A549 (cell line): ENCODE measurements around the gene ASGR1. TPM values are rescaled to one million over a fixed set of nuclear protein-coding genes. Genes with fewer than 3 reads are reported as not detected.

ENCODE experiments used
- ATAC-seq, 2 experiments: fragments of 200-7000 bp in 1 of 2; fragments of >200 bp in 1 of 2; cut with Nextera tagmentation in 1 of 2; cut with Tn5 transposase in 1 of 2; 3 replicates each; pipeline versions ENCODE4 v1.8.0 to v1.9.1; 2018 to 2020; ENCODE audit warnings: mild to moderate bottlenecking in 1 of 2, moderate library complexity in 1 of 2
- CTCF ChIA-PET: fragments of 300-600 bp; sonication (Branson Sonifier 250); formaldehyde crosslinking; extraction: SDS; loops from one replicate; lab custom pipeline; 2021; ENCODE audit warnings: antibody characterized with exemption, inconsistent platforms; lab: Yijun Ruan, JAX
- POLR2A ChIA-PET: fragments of 350-600 bp; formaldehyde crosslinking; extraction: SDS; loops from one replicate; lab custom pipeline; 2021; ENCODE audit warnings: antibody characterized with exemption, inconsistent platforms; lab: Yijun Ruan, JAX
- DNase-seq, 2 experiments: peaks; one replicate each; pipeline versions ENCODE4 v3.0.0 to v3.0.0-alpha.2; 2011 to 2016; ENCODE audit warnings: low read depth in 1 of 2, low spot score in 1 of 2
- FAIRE-seq: peaks from 2 replicates; lab custom pipeline; 2011; peaks lifted over from hg19 to GRCh38; lab: Jason Lieb, UNC
- H3K27ac ChIP-seq, 2 experiments: fragments of >200 bp; sonication (Bioruptor Twin); formaldehyde crosslinking; 3 replicates each; pipeline ENCODE4 v1.5.1; 2016 to 2017
- H3K4me1 ChIP-seq: fragments of >200 bp; sonication (Bioruptor Twin); formaldehyde crosslinking; 3 replicates; pipeline ENCODE4 v1.6.1; 2016
- H3K4me2 ChIP-seq: fragments of >200 bp; sonication (Bioruptor Twin); formaldehyde crosslinking; 3 replicates; pipeline ENCODE4 v1.6.1; 2016
- H3K4me3 ChIP-seq: fragments of >200 bp; sonication (Bioruptor Twin); formaldehyde crosslinking; 3 replicates; pipeline ENCODE4 v1.5.1; 2016
- H3K9me3 ChIP-seq: fragments of >200 bp; sonication (Bioruptor Twin); formaldehyde crosslinking; 3 replicates; pipeline ENCODE4 v1.6.1; 2016
- BHLHE40 ChIP-seq: IDR thresholded peaks from 2 replicates; pipeline ENCODE4 v1.6.1; 2012; ENCODE audit warnings: low read depth, low read length, inconsistent platforms
- CBX8 ChIP-seq: fragments of 200-600 bp; sonication (generic); IDR thresholded peaks from 2 replicates; pipeline ENCODE4 v1.6.1; 2016
- CHD2 ChIP-seq: fragments of 150-350 bp; IDR thresholded peaks from 2 replicates; pipeline ENCODE4 v1.6.1; 2014; ENCODE audit warnings: low read length; ENCODE audit not compliant: partially characterized antibody
- EHF ChIP-seq: fragments of 250-450 bp; sonication (Bioruptor Pico); IDR thresholded peaks from 2 replicates; pipeline ENCODE4 v1.5.0; 2020; ENCODE audit warnings: mild to moderate bottlenecking
- ESRRA ChIP-seq: fragments of 150-350 bp; IDR thresholded peaks from 2 replicates; pipeline ENCODE4 v1.6.1; 2014; ENCODE audit warnings: mild to moderate bottlenecking, low read length, borderline replicate concordance
- FOXS1 ChIP-seq: fragments of 250-450 bp; sonication (Bioruptor Pico); IDR thresholded peaks from 2 replicates; pipeline ENCODE4 v1.5.0; 2020; ENCODE audit warnings: mild to moderate bottlenecking, moderate library complexity
- JUN ChIP-seq, 2 experiments: fragments of >200 bp; sonication (Bioruptor Twin); formaldehyde crosslinking; IDR thresholded peaks; 2 replicates in 1 of 2; 3 replicates in 1 of 2; pipeline ENCODE4 v1.6.1; 2016 to 2017
- JUNB ChIP-seq: fragments of >200 bp; sonication (Bioruptor Twin); formaldehyde crosslinking; IDR thresholded peaks from 2 replicates; pipeline ENCODE4 v1.6.1; 2016
- MAZ ChIP-seq: fragments of 150-350 bp; IDR thresholded peaks from 2 replicates; pipeline ENCODE4 v1.6.1; 2014; ENCODE audit warnings: antibody characterized with exemption, low read depth, low read length, borderline replicate concordance
- NFE2L2 ChIP-seq: fragments of 150-350 bp; conservative IDR thresholded peaks from 2 replicates; pipeline ENCODE4 v1.6.1; 2014; ENCODE audit warnings: low read length
- PHF8 ChIP-seq: fragments of 200-600 bp; sonication (generic); IDR thresholded peaks from 2 replicates; pipeline ENCODE4 v1.6.1; 2016; ENCODE audit warnings: low read depth, mild to moderate bottlenecking, antibody characterized with exemption, moderate library complexity, borderline replicate concordance
- POLR2A ChIP-seq: IDR thresholded peaks from 2 replicates; pipeline ENCODE4 v1.6.1; 2012; ENCODE audit warnings: mild to moderate bottlenecking, low read length
- RARB ChIP-seq: fragments of 250-450 bp; sonication (Bioruptor Pico); IDR thresholded peaks from 2 replicates; pipeline ENCODE4 v1.8.0; 2021; ENCODE audit warnings: mild to moderate bottlenecking, moderate library complexity
- RCOR1 ChIP-seq: fragments of 150-350 bp; IDR thresholded peaks from 2 replicates; pipeline ENCODE4 v1.6.1; 2014; ENCODE audit warnings: antibody characterized with exemption, low read length, low read depth
- RFX5 ChIP-seq: fragments of 450-650 bp; IDR thresholded peaks from 2 replicates; pipeline ENCODE4 v1.7.1; 2014; ENCODE audit warnings: antibody characterized with exemption, mild to moderate bottlenecking, moderate library complexity
- RNF2 ChIP-seq: fragments of 200-600 bp; sonication (generic); IDR thresholded peaks from 2 replicates; pipeline ENCODE4 v1.6.1; 2016; ENCODE audit warnings: low read depth, mild to moderate bottlenecking, antibody characterized with exemption, moderate library complexity, borderline replicate concordance
- SREBF2 ChIP-seq: fragments of 450-650 bp; IDR thresholded peaks from 2 replicates; pipeline ENCODE4 v1.6.1; 2014; ENCODE audit warnings: mild to moderate bottlenecking, moderate library complexity
- WGBS: methylation state at CpG from one replicate; pipeline ENCODE4 v1.1.6; 2017; ENCODE audit errors: missing lambda C conversion rate; 5-methylcytosine and 5-hydroxymethylcytosine counted together
- polyA plus RNA-seq, 4 experiments: library from polyadenylated mRNA; depleted of rRNA in 3 of 4; stranded (reverse); fragments of >200 nt; fragmentation: RNase III in 1 of 4; extraction: RNeasy Plus Mini Kit Qiagen cat#74134 plus additional on column Dnase treatment in 1 of 4; gene quantifications; 2 replicates in 3 of 4; 3 replicates in 1 of 4; pipeline ENCODE4 v1.2.3, GENCODE V29; 2011 to 2017
- TF ChIP-seq, protein P1 (sequence below): fragments of 250-450 bp; sonication (Bioruptor Pico); IDR thresholded peaks from 2 replicates; pipeline ENCODE4 v1.5.0; 2021; ENCODE audit warnings: mild to moderate bottlenecking, moderate library complexity, borderline replicate concordance
- TF ChIP-seq, protein P2 (sequence below): IDR thresholded peaks from 2 replicates; pipeline ENCODE4 v1.6.1; 2012
- TF ChIP-seq, protein P3 (sequence below): fragments of >200 bp; sonication (Bioruptor Twin); formaldehyde crosslinking; IDR thresholded peaks from 3 replicates; pipeline ENCODE4 v1.6.1; 2016
- TF ChIP-seq, protein P4 (sequence below): IDR thresholded peaks from 2 replicates; pipeline ENCODE4 v1.6.1; 2012; ENCODE audit warnings: low read depth, borderline replicate concordance
- TF ChIP-seq, protein P5 (sequence below): fragments of 450-650 bp; IDR thresholded peaks from 2 replicates; pipeline ENCODE4 v1.6.1; 2014; ENCODE audit warnings: antibody characterized with exemption

The ASGR1 gene
- polyA plus RNA-seq, 2 of the 4 experiments (the other 2 are of a cell fraction): 1.6 to 2.6 TPM

DNA sequence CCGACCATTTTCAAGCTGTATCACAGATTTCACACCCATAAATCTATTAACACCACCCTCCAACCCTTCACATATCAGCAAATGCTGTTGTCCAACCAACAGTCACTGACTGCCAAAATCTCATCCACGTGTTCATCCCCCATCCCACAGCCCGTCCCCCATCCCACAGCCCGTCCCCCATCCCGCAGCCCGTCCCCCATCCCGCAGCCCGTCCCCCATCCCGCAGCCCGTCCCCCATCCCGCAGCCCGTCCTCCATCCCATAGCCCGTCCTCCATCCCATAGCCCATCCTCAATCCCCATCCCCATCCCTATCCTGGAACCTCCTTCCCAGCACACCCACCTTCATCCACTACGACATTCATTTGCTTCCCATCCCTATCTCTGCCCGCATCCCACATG lies 26.4 kb upstream of the ASGR1 start:
- Histone ChIP-seq H3K4me2 (peak overlapping the region; percentile 84), H3K4me3 (peak overlapping the region; percentile 52)
- ATAC-seq: no peak
- no peak for FAIRE-seq
- TF ChIP-seq, protein P1, sequence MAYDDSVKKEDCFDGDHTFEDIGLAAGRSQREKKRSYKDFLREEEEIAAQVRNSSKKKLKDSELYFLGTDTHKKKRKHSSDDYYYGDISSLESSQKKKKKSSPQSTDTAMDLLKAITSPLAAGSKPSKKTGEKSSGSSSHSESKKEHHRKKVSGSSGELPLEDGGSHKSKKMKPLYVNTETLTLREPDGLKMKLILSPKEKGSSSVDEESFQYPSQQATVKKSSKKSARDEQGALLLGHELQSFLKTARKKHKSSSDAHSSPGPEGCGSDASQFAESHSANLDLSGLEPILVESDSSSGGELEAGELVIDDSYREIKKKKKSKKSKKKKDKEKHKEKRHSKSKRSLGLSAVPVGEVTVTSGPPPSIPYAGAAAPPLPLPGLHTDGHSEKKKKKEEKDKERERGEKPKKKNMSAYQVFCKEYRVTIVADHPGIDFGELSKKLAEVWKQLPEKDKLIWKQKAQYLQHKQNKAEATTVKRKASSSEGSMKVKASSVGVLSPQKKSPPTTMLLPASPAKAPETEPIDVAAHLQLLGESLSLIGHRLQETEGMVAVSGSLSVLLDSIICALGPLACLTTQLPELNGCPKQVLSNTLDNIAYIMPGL (CRISPR knock-in tag): no peak
- TF ChIP-seq, protein P2, sequence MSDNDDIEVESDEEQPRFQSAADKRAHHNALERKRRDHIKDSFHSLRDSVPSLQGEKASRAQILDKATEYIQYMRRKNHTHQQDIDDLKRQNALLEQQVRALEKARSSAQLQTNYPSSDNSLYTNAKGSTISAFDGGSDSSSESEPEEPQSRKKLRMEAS: no peak
- no peak for TF ChIP-seq FOXS1 (CRISPR knock-in tag)
- TF ChIP-seq, protein P3, sequence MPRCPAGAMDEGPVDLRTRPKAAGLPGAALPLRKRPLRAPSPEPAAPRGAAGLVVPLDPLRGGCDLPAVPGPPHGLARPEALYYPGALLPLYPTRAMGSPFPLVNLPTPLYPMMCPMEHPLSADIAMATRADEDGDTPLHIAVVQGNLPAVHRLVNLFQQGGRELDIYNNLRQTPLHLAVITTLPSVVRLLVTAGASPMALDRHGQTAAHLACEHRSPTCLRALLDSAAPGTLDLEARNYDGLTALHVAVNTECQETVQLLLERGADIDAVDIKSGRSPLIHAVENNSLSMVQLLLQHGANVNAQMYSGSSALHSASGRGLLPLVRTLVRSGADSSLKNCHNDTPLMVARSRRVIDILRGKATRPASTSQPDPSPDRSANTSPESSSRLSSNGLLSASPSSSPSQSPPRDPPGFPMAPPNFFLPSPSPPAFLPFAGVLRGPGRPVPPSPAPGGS: no peak
- TF ChIP-seq NFE2L2: no peak
- no peak for TF ChIP-seq ESRRA
- no peak for TF ChIP-seq PHF8
- TF ChIP-seq, protein P4, sequence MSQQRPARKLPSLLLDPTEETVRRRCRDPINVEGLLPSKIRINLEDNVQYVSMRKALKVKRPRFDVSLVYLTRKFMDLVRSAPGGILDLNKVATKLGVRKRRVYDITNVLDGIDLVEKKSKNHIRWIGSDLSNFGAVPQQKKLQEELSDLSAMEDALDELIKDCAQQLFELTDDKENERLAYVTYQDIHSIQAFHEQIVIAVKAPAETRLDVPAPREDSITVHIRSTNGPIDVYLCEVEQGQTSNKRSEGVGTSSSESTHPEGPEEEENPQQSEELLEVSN: no peak
- TF ChIP-seq RNF2: no peak
- TF ChIP-seq POLR2A: no peak
- TF ChIP-seq EHF (CRISPR knock-in tag): no peak
- TF ChIP-seq RCOR1: no peak
- no peak for TF ChIP-seq RARB (CRISPR knock-in tag)
- no peak for TF ChIP-seq CHD2
- TF ChIP-seq, protein P5, sequence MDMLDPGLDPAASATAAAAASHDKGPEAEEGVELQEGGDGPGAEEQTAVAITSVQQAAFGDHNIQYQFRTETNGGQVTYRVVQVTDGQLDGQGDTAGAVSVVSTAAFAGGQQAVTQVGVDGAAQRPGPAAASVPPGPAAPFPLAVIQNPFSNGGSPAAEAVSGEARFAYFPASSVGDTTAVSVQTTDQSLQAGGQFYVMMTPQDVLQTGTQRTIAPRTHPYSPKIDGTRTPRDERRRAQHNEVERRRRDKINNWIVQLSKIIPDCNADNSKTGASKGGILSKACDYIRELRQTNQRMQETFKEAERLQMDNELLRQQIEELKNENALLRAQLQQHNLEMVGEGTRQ: no peak
- no peak for TF ChIP-seq BHLHE40
- no peak for TF ChIP-seq JUNB
- TF ChIP-seq, all 56 proteins: peak for 0
- CTCF ChIA-PET: interaction anchor here (0.8 to 5.3 kb wide), 5 partner anchors 9 to 159 kb away, joined by 3 to 20 read pairs (median 5); partner anchors contain the start of gene ASGR1
- peak overlapping the region; percentile 82 to 85 for H3K27ac ChIP-seq
- POLR2A ChIA-PET: no interaction called here
- H3K9me3 ChIP-seq: no peaks in the 10 kb centered on the region
- DNase-seq: no peak
- H3K4me1 ChIP-seq: peaks cover 12% of the 10 kb centered on the region
- WGBS: 78% methylated on average over 7 of the region's 15 CpGs

DNA sequence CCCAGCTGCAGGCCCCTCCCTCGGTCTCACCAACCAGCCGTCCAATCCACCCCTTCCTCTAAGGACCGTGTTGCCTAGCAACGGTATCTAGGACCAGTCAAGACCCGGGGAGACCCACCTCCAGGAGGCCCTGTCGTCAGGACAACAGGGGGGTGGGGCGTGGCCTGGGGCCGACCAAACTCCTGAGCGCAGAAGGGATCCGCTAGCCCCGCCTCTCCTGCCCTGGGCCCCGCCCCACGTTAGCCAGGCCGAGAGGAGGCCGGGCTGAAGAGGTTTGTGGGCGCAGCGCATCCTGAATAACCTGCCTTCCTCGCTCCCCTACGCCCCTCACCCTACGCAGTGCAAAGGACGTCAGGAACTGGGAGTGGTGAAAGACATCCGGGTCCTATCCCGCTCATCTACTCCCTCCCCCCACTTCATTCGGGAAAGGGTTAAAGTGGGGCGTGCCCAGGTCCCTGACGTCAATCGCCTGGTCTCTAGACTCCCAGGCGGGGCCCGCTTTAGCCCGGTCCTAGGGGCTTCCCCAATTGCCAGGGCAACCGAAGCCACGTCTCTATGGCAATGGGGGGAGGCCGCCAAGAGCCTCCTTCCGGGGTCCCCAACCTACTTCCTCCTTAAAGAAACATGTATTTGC lies 25.8 kb upstream of the ASGR1 start:
- peak overlapping the region; percentile 52 for H3K4me3 ChIP-seq
- peak; percentile 57 for TF ChIP-seq CHD2
- TF ChIP-seq, protein P2: peak; percentile 48; the same call in 1 of the 2 replicates
- no peak for TF ChIP-seq CBX8
- no peak for TF ChIP-seq SREBF2
- peak; percentile 56; the same call in 1 of the 2 replicates for TF ChIP-seq RFX5
- TF ChIP-seq POLR2A: peak; percentile 59
- peak; percentile 52; the same call in 1 of the 2 replicates for TF ChIP-seq MAZ
- TF ChIP-seq PHF8: 0 out of 2 replicates have a peak, but pooled peaks have one; percentile 19
- peak in 1 of 2 experiments; percentile 35; a peak in 2 of 5 replicates for TF ChIP-seq JUN (IDR thresholded peaks at IDR 0.05)
- TF ChIP-seq, all 56 proteins: peak for 7
- WGBS: 1% methylated on average over 34 of the region's 34 CpGs
- Histone ChIP-seq H3K9me3 (no peaks in the 10 kb centered on the region), H3K4me1 (peaks cover 12% of the 10 kb centered on the region), H3K27ac (peak overlapping the region; percentile 82 to 85), H3K4me2 (peak overlapping the region; percentile 84)
- CTCF ChIA-PET: interaction anchor here (2.0 to 2.8 kb wide), 2 partner anchors 9 to 160 kb away, joined by 9 to 10 read pairs; no protein-coding TSS in a partner anchor
- no peak for FAIRE-seq
- peak; percentile 94 to 98 for DNase-seq
- peak; percentile 87 to 91 for ATAC-seq
- POLR2A ChIA-PET: no interaction called here
